ENCODE measurements around the gene GDF15.
A peak's percentile ranks its signal among the peaks of the same experiment; 100 is the strongest.
"Not testable (repeated sequence)": the region's sequence is repeated elsewhere in the genome, so short reads cannot be mapped to it uniquely, and the experiment has no call there.

Gene GDF15

DNA sequence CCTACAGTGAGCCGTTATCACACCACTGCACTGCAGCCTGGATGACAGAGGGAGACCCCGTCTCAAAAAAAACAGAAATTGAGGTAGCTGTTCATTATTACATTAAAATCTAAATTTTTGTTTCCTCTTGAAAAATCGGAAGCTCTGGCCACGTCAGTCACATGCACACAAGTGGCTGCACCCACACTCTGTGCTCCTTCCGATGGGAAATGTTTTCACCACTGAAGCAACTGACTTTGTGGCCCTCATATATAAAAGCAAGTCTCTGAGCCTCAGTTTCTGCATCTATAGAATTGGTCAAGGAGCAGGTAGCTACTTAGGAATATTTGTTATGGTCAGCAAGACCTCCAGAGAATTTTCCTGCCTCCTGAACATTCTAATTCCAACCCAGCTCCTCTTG lies 7.0 kb downstream of the GDF15 start:
- DNase-seq: no peak

DNA sequence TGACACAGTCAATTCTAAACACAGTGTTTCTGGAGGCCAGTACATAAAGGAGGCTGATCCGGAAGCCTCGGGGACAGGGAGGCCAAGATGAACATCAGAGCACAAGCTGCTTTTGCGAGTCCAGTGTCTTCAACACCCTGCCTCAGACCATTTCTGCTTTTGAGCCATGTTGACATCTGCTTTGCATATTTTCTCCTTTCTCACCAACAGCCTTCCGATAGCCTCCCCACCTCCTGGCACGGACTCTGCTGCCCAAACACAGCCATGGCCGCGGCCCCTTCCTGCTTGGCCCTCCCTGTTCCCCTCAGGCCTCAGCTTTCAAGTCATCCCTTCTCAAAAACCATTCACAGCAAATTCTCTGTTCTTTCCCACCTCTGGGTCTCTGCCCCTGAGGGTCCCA lies 7.9 kb downstream of the GDF15 start:
- no peak for DNase-seq

DNA sequence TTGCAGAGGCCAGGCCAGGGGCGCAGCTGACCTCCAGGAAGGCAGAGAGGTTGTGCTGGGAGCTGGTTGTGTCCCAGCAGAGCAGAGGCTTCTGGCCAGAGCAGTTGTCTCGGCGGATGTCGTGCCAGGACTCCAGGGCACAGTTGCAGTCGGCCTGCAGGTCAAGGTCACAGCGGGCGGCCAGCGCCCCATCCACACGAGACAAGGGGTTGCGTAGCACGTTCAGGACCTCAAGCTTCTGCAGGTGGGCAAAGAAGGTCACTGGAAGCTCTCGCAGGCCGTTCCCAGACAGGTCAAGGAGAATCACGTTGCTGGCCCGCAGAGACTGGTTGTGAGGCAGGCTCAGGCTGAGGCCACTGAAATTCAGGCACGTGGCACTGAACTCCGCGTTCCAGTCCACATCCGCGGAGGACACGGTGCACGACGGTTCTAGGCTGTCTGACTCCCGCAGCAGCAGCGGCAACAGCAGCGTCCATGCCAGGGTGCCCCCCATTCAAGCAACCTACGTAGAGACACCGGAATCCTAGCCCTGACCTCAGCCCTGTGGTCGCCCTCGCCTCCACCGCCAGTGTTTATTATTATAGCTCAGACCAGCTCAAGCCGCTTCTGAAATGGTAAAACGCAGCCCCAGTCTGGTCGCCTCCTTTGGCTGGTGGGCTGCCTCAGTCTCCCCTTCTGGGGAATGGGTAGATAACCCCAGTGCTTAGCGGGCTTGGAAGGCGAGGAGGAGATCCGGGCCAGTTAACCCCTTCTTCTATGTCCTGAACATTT lies 10.7 kb downstream of the GDF15 start:
- DNase-seq: no peak

DNA sequence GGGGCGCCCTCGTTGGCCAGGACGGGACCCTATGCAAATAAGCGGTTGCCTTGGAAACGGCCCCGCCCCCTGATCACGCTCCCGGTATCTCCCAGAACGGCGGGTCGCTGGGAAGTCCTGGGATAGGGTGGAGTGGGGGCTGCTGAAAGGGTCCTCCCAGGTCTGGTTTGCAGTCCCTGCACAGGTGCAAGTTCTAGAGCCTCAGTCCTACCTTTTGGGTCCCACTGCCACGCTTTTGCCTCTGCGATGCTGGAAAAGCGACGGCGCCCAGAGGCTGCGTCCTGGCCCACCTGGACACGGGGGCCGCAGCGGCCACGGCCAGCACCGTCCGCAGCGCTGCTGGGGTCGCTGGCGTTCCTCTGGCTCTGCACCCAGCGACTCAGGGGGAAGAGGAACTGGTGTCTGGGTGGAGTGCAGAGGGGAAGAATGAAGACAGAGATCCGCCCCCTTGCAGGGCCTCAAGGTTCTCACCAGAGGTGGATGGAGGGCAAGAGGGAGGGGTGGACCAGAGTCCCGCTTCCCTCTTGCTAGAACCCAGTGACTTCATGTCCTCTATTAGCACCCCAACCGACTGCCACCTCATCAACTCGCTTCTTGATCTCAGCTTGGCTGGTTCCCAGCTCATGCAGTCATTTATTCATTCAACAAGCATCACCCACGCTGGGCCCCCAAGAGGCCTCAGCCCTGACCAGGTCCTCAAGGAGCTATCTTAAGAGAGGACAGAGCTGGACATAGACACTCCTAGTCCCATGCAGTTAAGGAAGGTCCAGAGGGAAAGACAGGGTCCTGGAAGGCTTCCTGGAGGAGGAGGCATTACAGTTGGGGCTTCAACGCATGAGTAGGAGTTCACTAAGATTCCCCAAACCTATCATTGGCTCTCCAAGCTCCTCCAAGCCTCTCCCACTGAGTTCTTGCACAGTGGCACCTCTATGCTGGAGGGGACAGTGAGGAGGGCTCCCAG lies 11.6 kb downstream of the GDF15 start, which contains the start of gene LRRC25:
TSS of gene LRRC25 (minus strand) at position 381 of the 961 bp plus-strand sequence. CDS start 659 bp downstream, outside the sequence.
- DNase-seq: no peak

DNA sequence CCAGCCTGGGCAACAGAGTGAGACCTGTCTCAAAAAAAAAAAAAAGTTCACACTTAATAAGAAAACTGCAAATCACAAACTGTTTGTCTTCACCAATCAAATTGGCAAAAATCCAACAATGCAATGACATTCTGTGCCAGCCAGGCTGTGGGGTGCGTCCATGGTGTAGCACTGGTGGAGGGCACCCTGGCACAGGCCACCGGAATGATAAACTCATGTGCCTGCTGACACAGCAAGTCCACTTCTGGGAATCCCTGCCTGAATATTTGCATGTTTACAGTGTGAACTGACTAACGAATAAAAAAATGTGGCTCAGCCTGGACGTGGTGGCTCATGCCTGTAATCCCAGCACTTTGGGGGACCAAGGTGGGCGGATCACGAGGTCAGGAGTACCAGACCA lies 13.1 kb downstream of the GDF15 start:
- no peak for DNase-seq

DNA sequence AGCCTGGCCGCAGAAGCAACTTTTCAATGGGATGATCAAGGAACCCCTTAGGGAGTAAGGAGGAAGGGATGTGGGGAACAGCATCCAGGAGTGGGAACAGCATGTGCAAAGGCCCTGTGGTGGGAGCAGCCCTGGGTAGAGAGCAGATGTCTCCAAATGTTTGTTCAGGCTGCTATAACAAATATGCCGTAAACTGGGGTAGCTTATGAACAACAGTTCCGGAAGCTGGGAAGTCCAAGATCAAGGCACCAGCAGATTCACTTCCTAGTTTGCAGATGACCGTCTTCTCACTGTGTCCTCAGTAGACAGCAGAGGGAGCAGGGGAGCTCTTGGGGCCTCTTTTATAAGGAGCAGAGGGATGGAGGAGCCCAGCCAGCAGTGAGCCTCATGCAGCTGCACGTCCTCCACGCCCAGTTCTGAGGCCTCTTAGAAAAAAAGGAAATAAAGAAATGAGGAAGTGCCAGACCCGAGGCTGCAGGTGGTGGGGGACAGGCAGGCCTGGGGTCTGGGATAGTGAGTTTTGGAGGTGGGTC lies 15.7 kb downstream of the GDF15 start:
- no peak for DNase-seq

DNA sequence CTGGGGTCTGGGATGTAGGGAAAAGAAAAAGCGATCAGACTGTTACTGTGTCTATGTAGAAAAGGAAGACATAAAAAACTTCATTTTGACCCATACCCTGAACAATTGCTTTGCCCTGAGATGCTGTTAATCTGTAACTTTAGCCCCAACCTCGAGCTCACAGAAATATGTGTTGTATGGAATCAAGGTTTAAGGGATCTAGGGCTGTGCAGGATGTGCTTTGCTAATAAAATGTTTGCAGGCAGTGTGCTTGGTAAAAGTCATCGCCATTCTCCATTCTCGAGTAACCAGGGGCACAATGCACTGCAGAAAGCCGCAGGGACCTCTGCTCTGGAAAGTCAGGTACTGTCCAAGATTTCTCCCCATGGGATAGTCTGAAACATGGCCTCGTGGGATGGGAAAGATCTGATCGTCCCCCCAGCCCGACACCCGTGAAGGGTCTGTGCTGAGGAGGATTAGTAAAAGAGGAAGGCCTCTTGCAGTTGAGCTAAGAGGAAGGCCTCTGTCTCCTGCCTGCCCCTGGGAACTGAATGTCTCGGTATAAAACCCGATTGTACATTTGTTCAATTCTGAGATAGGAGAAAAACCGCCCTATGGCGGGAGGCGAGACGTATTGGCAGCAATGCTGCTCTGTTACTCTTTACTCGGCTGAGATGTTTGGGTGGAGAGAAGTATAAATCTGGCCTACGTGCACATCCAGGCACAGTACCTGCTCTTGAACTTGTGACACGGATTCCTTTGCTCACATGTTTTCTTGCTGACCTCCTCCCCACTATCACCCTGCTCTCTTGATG lies 16.7 kb downstream of the GDF15 start:
- not testable (repeated sequence) for DNase-seq

DNA sequence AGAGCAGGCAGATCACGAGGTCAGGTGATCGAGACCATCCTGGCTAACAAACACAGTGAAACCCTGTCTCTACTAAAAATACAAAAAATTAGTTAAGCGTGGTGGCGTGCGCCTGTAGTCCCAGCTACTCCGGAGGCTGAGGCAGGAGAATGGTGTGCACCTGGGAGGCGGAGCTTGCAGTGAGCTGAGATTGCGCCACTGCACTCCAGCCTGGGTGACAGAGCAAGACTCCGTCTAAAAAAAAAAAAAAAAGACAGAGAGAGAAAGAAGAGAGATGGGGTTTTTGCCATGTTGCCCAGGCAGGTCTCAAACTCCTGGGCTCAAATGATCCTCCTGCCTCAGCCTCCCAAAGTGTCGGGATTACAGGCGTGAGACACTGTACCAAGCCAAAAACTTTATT lies 19.8 kb downstream of the GDF15 start:
- not testable (repeated sequence) for DNase-seq

DNA sequence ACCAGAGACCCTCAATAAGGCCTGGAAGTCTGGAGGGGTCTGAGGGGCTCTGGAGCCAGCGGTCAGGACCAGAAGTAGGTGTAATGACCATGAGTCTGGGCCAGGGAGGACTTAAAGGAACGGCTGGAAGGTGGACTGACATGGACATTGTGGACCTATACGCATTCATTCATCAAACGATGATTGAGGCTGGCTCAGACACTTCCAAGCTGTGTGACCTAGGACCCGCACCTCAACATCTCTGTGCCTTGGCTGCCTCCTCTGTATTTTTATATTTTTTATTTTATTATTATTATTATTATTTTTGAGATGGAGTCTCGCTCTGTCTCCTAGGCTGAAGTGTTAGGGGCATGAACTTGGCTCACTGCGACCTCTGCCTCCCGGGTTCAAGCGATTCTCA lies 20.8 kb downstream of the GDF15 start:
- no peak for DNase-seq

DNA sequence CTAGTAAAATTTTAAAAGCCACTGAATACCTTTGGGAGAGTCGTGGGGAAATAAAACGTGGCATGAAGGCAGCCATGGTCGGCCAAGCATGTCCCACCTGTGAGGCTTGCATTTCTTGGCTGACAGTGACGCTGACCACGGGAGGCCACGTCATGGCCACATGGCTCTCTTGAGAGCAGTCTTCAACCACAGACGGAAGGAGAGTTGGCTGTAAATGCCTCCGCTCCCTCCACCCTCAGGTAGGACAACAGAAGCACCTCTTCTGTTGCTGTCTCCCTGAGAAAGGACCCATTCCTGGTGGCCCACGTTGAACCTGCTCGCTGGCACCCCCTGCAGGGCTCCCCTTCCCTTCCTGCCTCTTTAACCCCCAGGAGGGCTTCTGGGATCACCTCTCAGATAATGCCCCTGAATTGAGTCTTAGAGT lies 22.1 kb downstream of the GDF15 start:
- DNase-seq: no peak

DNA sequence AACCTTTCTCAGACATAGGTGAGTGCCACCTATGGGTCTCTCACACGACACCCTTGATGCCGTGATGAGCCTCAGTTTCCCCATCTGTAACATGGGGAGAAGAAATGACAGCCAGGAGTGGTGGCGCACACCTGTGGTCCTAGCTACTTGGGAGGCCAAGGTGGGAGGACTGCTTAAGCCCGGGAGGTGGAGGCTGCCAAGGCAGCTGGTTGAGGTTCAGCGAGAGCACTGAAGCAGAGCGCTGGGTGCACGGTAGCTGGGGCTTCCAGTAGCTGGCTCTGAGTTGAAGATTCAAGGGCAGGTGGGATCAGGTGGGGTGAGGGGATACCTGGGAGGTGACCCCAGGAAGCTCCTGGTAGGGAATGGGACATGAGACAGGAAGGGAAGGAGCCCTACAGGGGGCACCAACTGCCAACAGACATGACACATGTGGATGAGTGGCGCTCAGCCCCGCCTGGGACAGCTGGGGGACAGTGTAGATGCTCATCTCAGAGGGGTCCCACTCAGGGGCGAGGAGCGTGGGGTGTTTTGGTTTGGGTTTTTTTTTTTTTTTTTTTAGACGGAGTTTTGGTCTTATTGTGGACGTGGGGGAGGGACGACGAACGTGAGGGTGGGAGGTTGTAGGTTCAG lies 26.8 kb downstream of the GDF15 start:
- DNase-seq: no peak

DNA sequence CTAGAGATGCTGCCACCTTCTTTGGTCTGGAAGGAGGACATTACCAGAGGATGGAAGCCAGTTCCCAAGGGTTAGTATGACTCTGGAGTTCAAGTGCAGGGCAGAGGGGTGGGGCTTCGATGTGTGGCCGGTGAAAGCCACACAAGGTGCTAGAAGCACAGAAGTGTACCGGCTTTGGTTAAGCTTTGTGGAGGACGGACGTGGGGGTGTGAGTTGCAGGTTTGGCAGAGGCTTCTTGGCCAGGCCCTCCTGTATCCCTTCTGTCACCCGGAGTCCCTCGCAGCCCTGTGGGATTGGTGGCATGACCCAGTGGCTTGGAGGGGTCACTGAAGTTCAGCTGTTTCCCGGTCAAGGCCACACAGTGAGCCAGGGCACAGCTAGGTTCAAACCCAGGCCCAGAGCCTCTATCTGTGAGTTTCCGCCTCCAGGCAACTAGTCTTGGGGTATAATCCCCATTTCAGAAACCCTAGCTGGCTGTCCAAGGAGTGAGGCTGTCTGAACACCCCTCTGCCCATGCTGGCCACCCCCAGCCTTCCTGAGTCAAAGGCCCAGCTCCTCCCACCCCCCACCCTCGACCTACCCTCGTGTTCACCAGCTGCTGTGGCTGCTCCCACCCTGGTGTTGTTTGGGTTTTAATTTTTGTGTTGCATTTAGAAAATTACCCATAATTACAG lies 28.7 kb downstream of the GDF15 start:
- peak; percentile 68 for DNase-seq

DNA sequence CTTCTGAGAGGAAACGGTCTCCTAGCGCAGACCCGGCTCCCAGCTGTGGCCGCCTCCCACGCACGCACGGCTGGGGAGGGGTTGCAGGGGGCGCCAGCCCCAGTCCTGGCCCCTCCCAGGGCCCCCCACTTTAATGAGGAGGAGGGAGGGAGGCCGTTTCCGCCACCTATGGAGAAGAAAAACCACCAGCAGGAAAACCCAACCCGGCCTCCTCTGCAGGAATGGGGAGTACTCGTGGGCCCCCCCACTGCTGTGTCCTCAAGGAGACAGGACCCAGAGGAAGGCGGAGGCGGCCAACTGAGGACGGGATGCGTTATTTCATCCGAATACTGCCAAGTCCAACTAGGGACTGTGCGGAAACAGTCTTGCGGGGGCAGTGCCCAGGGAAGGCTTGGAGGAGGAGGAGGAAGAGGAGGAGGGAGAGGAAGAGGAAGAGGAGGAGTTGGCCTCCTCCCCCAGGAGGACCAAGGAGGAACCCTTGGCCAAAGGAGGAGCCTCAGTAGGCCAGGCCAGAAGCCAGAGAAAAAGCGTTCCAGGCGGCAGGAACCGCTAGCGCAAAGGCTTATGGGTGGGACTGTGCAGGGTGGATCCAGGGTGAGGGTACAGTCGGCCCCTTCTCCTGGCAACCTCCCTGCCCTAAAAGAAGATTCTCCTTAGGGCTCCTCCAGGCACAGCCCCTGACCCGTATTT lies 29.4 kb downstream of the GDF15 start:
- DNase-seq: no peak

DNA sequence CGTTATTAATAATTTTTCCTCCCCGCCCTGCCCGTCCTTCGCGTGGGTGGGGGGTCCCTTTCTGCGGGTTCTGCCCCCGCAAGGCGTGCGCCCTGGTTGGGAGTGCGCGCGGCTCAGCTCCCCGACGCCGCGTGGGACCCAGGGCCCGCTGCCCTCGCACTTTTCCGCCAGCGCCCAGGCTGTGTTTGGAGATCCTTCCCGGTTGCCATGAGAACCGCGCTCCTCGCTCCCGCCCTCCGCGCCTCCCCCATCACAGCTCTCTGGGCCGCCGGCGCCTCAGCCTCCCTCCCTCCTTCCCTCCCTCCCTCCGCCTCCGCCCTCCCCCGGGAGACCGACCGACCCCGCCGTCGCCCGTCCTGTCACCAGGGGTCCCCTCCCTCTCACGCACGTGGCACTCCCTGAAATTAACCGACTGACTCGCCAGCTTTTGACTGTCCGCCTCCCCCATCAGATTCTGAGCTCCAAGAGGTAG lies 30.9 kb downstream of the GDF15 start:
- peak; percentile 65 for DNase-seq

DNA sequence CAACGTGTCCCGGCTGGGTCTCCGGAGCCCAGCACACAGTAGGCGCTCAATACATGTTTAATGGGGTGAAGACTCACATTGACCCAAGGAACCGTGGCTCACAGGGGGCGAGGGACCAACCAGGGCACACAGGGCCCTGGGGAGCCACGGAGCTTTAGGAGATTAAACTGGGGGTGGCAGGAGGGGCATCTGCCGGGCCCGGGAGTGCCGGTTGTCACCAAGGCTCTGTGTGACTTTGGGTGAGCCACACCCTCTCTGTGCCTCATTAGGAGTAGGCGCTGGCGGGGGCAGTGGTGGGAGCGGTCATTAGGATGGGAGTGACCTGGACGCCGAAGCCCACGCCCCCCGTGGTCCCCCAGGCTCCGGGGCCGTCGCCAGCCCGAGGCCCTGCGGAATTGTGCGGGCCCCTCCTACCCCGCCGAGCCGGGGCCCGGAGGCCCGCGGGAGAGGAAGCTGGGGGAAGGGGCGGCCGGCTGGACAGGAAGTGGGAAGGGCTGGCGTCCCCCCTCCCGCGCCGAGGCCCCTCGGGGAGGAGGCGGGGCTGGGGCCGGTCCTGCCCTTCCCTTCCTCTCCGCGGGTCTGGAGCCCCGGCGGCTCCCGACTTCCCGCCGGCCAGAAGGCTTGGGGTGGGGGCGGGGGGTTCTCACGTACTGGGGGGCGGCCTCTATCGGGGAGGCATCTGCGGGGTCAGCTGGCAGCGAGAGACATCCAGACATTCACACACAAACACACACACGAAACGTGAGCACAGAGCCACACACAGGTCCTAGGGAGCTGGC lies 31.5 kb downstream of the GDF15 start:
- no peak for DNase-seq

DNA sequence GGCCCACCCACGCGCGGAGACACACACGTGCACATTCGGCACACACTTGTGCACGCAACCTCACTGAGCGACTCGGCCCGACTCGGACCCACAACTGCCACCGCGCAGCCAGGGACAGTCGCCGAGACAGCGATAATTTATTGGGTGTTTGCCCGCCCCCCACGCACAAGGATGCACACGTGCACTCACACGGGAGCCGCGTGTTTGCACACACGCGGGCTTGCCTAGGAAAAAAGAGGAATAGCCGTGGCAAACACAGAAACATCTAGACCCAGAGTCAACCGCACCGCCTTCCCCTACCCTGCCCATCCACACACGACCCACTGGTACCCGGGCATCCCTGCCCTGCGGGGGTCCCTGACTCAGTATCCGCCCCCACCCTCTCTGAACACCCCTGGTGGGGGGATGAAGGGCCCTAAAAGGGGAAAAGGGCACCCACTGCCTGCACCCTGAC lies 32.1 kb downstream of the GDF15 start:
- DNase-seq: no peak

DNA sequence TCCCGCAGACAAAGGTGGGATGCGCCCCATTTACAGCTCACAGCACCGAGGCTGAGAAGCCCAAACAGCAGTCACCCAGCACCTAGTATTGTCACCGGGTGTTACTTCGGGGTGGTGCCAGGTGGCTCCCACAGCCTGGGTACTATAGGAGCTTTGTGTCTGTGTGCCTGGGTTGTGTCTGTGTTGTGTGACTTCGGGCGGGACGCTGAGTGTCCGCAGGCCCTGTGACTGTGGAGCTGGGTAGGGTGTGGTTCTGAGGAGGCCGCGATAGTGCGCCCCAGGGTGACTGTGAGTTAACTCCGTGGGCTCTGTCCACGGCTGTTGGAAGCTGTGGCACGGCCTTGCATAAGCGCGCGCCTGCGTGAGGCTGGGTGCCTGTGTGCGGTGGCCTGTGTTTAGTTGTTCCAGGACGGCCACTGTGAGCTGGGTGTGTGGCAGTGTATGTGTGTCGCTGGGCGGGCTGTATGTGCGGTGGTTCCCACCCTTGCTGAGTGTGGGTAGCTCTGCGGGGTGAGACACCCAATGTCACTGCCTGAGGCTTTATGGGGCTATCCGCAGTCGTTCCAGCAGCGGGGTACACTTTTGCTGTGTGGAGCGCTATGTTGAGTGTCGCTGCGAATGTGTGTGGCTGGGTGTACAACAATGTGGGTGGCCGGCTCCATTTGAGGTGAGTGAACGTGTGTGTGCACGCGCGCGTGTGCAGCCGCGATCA lies 32.7 kb downstream of the GDF15 start:
- no peak for DNase-seq

DNA sequence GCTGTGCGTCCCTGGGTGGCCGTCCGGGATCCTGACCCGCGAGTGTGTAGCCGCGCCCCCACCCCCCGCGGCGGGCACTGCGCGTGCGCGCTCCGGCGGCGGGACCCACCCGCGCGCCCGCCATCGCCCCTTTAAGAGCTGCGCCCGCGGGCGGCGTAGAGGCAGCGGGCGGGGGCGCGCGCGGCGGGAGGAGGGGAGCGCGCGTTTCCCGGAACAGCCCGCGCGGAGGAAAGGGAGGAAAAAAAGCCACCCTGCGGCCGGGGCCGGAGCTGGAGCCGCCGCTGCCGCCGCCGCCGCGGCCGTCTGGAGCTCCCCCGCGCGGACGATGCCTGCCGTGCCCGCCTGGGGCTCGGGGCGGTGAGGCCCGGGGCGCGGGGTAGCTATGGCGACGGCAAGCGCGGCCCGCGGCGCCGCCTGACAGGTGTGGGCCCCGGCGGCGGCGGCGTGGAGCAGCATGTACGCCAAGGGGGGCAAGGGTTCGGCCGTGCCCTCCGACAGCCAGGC lies 33.3 kb downstream of the GDF15 start, which contains the start of gene SSBP4:
TSS of gene SSBP4 (plus strand) at position 204 of the 504 bp plus-strand sequence. CDS start at position 455, 251 bp downstream.
- no peak for DNase-seq

All from NCI-H1417 treated with DMSO at 0.1 percent for 48 hours (cell line).